HepG2 (cell line): Measurements from ENCODE around the gene WNT3.

Source experiments
- MYNN ChIP-seq: sonication (generic); formaldehyde crosslinking; IDR thresholded peaks from 2 replicates; pipeline ENCODE4 v1.4.0; 2020; ENCODE audit warnings: mild to moderate bottlenecking, low read depth, missing genetic modification reagents
- NKX3-1 ChIP-seq: sonication (generic); formaldehyde crosslinking; IDR thresholded peaks from 2 replicates; pipeline ENCODE4 v1.5.0; 2020; ENCODE audit warnings: missing genetic modification reagents
- RFX1 ChIP-seq: fragments of 450-650 bp; IDR thresholded peaks from 2 replicates; pipeline ENCODE4 v1.6.1; 2017
- RFX5 ChIP-seq: IDR thresholded peaks from 2 replicates; pipeline ENCODE4 v1.6.1; 2011; ENCODE audit warnings: low read depth, low read length, improper control_type of control experiment
- ZBTB33 ChIP-seq: sonication (generic); formaldehyde crosslinking; IDR thresholded peaks from 2 replicates; pipeline ENCODE4 v1.4.0; 2020; ENCODE audit warnings: missing genetic modification reagents
- ZNF232 ChIP-seq: sonication (generic); formaldehyde crosslinking; IDR thresholded peaks from 2 replicates; pipeline ENCODE4 v1.4.0; 2020; ENCODE audit warnings: missing genetic modification reagents, borderline replicate concordance

GRCh38 chr17:46853896-46854444 lies 35.5 kb upstream of the WNT3 start:
- no peak for TF ChIP-seq RFX5
- TF ChIP-seq RFX1 = no peak
- TF ChIP-seq ZNF232 (CRISPR knock-in tag) = no peak
- TF ChIP-seq MYNN (CRISPR knock-in tag) = no peak
- no peak for TF ChIP-seq ZBTB33 (CRISPR knock-in tag)
- no peak for TF ChIP-seq NKX3-1 (CRISPR knock-in tag)
